AG04450 (cell line): Measurements from ENCODE around the gene CRYBA2. TPM values are rescaled to one million over a fixed set of nuclear protein-coding genes. Genes with fewer than 3 reads are reported as not detected.

Experiments
- CTCF ChIA-PET: fragments of 300-600, 350-600 bp; formaldehyde crosslinking; extraction: SDS; loops from one replicate; lab custom pipeline; 2022; ENCODE audit warnings: antibody characterized with exemption, inconsistent platforms; lab: Charles Lee
- POLR2A ChIA-PET: fragments of 350-600 bp; formaldehyde crosslinking; extraction: SDS; loops from one replicate; lab custom pipeline; 2021; ENCODE audit warnings: antibody characterized with exemption, inconsistent platforms; lab: Yijun Ruan, JAX
- DNase-seq: peaks from one replicate; pipeline ENCODE4 v3.0.0-alpha.2; 2011; ENCODE audit warnings: low read depth, low spot score
- H3K27ac ChIP-seq: one replicate; pipeline ENCODE4 v1.5.1; 2012; ENCODE audit warnings: low read depth, low read length, control low read depth
- H3K27me3 ChIP-seq: one replicate; pipeline ENCODE4 v1.6.0; 2012; ENCODE audit warnings: low read length; ENCODE audit not compliant: control insufficient read depth, insufficient read depth
- H3K4me3 ChIP-seq: 2 replicates; pipeline ENCODE4 v1.5.1; 2011; ENCODE audit warnings: mild to moderate bottlenecking, low read depth, low read length, control low read depth
- H3K9me3 ChIP-seq: 2 replicates; pipeline ENCODE4 v1.5.1; 2012; ENCODE audit warnings: low read length; ENCODE audit not compliant: control insufficient read depth, insufficient read depth
- CTCF ChIP-seq: IDR thresholded peaks from 2 replicates; pipeline ENCODE4 v1.5.1; 2011; ENCODE audit warnings: low read depth, low read length, control low read depth, inconsistent platforms
- polyA plus RNA-seq: library from polyadenylated mRNA; depleted of rRNA; stranded (reverse); fragments of >200 nt; gene quantifications from 2 replicates; pipeline ENCODE4 v1.2.3, GENCODE V29; 2011

CRYBA2 gene
- polyA plus RNA-seq, 1 experiment = 0.19 TPM

- no peaks in the 10 kb centered on the region; the same call in 1 of the 2 replicates for H3K9me3 ChIP-seq
- no peak for TF ChIP-seq CTCF
- H3K27ac ChIP-seq = no peak overlapping the region
- H3K4me3 ChIP-seq = no peak overlapping the region
- DNase-seq = no peak
- CTCF ChIA-PET = no interaction called here
- H3K27me3 ChIP-seq = peaks cover 90% of the 10 kb centered on the region
- POLR2A ChIA-PET = interaction anchor here (0.7 kb wide), 1 partner anchor 226 kb away, joined by 3 read pairs; no protein-coding TSS in a partner anchor
Measured at GRCh38 chr2:218991674-218992168, 1.5 kb downstream of the CRYBA2 start.

- ChIA-PET CTCF (interaction anchor here (1.3 kb wide), 1 partner anchor 39 kb away, joined by 3 read pairs; no protein-coding TSS in a partner anchor), POLR2A (no interaction called here)
- Histone ChIP-seq H3K9me3 (no peaks in the 10 kb centered on the region; the same call in 1 of the 2 replicates), H3K27ac (no peak overlapping the region), H3K27me3 (peaks cover 95% of the 10 kb centered on the region), H3K4me3 (no peak overlapping the region)
- TF ChIP-seq CTCF = no peak
- DNase-seq = no peak
Measured at GRCh38 chr2:218990612-218991011, 2.6 kb downstream of the CRYBA2 start.

- no peaks in the 10 kb centered on the region; the same call in 1 of the 2 replicates for H3K9me3 ChIP-seq
Measured at GRCh38 chr2:218990052-218990451, 3.2 kb downstream of the CRYBA2 start.

GRCh38 chr2:218988650-218989049 lies 4.6 kb downstream of the CRYBA2 start:
- TF ChIP-seq CTCF = no peak
- Histone ChIP-seq H3K4me3 (no peak overlapping the region), H3K27ac (no peak overlapping the region), H3K27me3 (peaks cover 90% of the 10 kb centered on the region), H3K9me3 (peaks cover 5% of the 10 kb centered on the region; the same call in 1 of the 2 replicates)
- ChIA-PET POLR2A (no interaction called here), CTCF (interaction anchor here (2.4 kb wide), 1 partner anchor 8 kb away, joined by 15 read pairs; no protein-coding TSS in a partner anchor)
- no peak for DNase-seq

More at GRCh38 chr2:218990052-218990451, 3.2 kb downstream of the CRYBA2 start:
- no peak overlapping the region for H3K4me3 ChIP-seq
- H3K27ac ChIP-seq = no peak overlapping the region
- DNase-seq = no peak
- peaks cover 92% of the 10 kb centered on the region for H3K27me3 ChIP-seq
- CTCF ChIA-PET = interaction anchor here (1.3 to 2.4 kb wide), 2 partner anchors 10 to 40 kb away, joined by 3 to 15 read pairs; no protein-coding TSS in a partner anchor
- POLR2A ChIA-PET = no interaction called here
- TF ChIP-seq CTCF = no peak

- no peak for TF ChIP-seq CTCF
- CTCF ChIA-PET = interaction anchor here (2.4 kb wide), 1 partner anchor 8 kb away, joined by 15 read pairs; no protein-coding TSS in a partner anchor
Measured at GRCh38 chr2:218988164-218988563, 5.1 kb downstream of the CRYBA2 start.

More at GRCh38 chr2:218988164-218988563, 5.1 kb downstream of the CRYBA2 start:
- H3K9me3 ChIP-seq = peaks cover 5% of the 10 kb centered on the region; the same call in 1 of the 2 replicates
- no peak for DNase-seq
- peaks cover 90% of the 10 kb centered on the region for H3K27me3 ChIP-seq
- H3K27ac ChIP-seq = no peak overlapping the region
- POLR2A ChIA-PET = no interaction called here
- no peak overlapping the region for H3K4me3 ChIP-seq
